Measurements from ENCODE around the gene USP5. TPM values are rescaled to one million over a fixed set of nuclear protein-coding genes. Genes with fewer than 3 reads are reported as not detected.
"Not testable (repeated sequence)": the region's sequence is repeated elsewhere in the genome, so short reads cannot be mapped to it uniquely, and the experiment has no call there.

USP5 gene
- polyA plus RNA-seq, 3 donors: 28.0 to 32.4 (median 29.9) TPM

GRCh38 chr12:6887460-6887859, 35.5 kb downstream of the USP5 start:
- Histone ChIP-seq H3K4me3 (replicated peaks in 1 of 3; ENCODE audit: low read depth in 2 of 3, low read length in 3 of 3) (no peak overlapping the region), H3K27me3 (ENCODE audit: control insufficient read depth in 2 of 2, insufficient read depth in 2 of 2, low read length in 2 of 2) (no peaks in the 10 kb centered on the region), H3K9ac (ENCODE audit: insufficient read depth, low read length, poor library complexity, severe bottlenecking) (no peak overlapping the region), H3K79me2 (ENCODE audit: insufficient read depth, low read length) (peaks cover 4% of the 10 kb centered on the region), H3K27ac (ENCODE audit: low read depth in 1 of 2, low read length in 2 of 2) (peak overlapping the region; percentile 34 to 44), H4K20me1 (ENCODE audit: insufficient read depth, low read length) (no peaks in the 10 kb centered on the region), H2AFZ (ENCODE audit: insufficient read depth, low read depth, low read length, poor library complexity, severe bottlenecking) (no peak overlapping the region), H3K4me2 (replicated peaks; ENCODE audit: extremely low read depth, low read length, poor library complexity, severe bottlenecking) (no peak overlapping the region), H3K9me3 (replicated peaks in 1 of 2; ENCODE audit: control insufficient read depth in 1 of 2, insufficient read depth in 1 of 2, low read length in 2 of 2) (no peaks in the 10 kb centered on the region), H3K36me3 (replicated peaks in 1 of 2; ENCODE audit: control insufficient read depth in 1 of 2, insufficient read depth in 2 of 2, low read length in 2 of 2) (peaks cover 13 to 30% of the 10 kb centered on the region in 2 donors), H3K4me1 (ENCODE audit: control insufficient read depth in 1 of 2, insufficient read depth in 2 of 2, low read length in 2 of 2) (peaks cover 40 to 48% of the 10 kb centered on the region in 2 donors)
- Mint-ChIP-seq H3K9me3 (no peaks in the 10 kb centered on the region), H3K4me1 (peaks cover 45% of the 10 kb centered on the region), H3K27me3 (ENCODE audit: low read depth in 3 of 3) (peaks cover 0 to 1% (median 1%) of the 10 kb centered on the region in 3 donors), H3K27ac (peak overlapping the region; percentile 74 to 91 (median 85)), H3K36me3 (peaks cover 21 to 27% of the 10 kb centered on the region in 2 donors), H3K4me3 (no peak overlapping the region)
- 60% methylated on average over 1 of the region's 8 CpGs for WGBS (ENCODE audit: insufficient coverage)
- peak; percentile 44 to 65 (median 65) for DNase-seq
- intact Hi-C loops (cut with micrococcal nuclease): no loop called here
- TF ChIP-seq CTCF (IDR thresholded peaks at IDR 0.05): no peak

- peaks cover 0 to 1% (median 1%) of the 10 kb centered on the region in 3 donors for H3K27me3 Mint-ChIP-seq (ENCODE audit: low read depth in 3 of 3)
- Histone ChIP-seq H3K4me3 (replicated peaks in 1 of 3; ENCODE audit: low read depth in 2 of 3, low read length in 3 of 3) (no peak overlapping the region), H3K4me1 (ENCODE audit: control insufficient read depth in 1 of 2, insufficient read depth in 2 of 2, low read length in 2 of 2) (peaks cover 40 to 48% of the 10 kb centered on the region in 2 donors), H3K27me3 (ENCODE audit: control insufficient read depth in 2 of 2, insufficient read depth in 2 of 2, low read length in 2 of 2) (no peaks in the 10 kb centered on the region), H3K36me3 (replicated peaks in 1 of 2; ENCODE audit: control insufficient read depth in 1 of 2, insufficient read depth in 2 of 2, low read length in 2 of 2) (peaks cover 13 to 22% of the 10 kb centered on the region in 2 donors), H3K27ac (ENCODE audit: low read depth in 1 of 2, low read length in 2 of 2) (no peak overlapping the region), H3K79me2 (ENCODE audit: insufficient read depth, low read length) (peaks cover 4% of the 10 kb centered on the region), H4K20me1 (ENCODE audit: insufficient read depth, low read length) (no peaks in the 10 kb centered on the region), H3K4me2 (replicated peaks; ENCODE audit: extremely low read depth, low read length, poor library complexity, severe bottlenecking) (no peak overlapping the region), H2AFZ (ENCODE audit: insufficient read depth, low read depth, low read length, poor library complexity, severe bottlenecking) (no peak overlapping the region), H3K9ac (ENCODE audit: insufficient read depth, low read length, poor library complexity, severe bottlenecking) (no peak overlapping the region), H3K9me3 (replicated peaks in 1 of 2; ENCODE audit: control insufficient read depth in 1 of 2, insufficient read depth in 1 of 2, low read length in 2 of 2) (no peaks in the 10 kb centered on the region)
- H3K4me1 Mint-ChIP-seq: peaks cover 45% of the 10 kb centered on the region
- no peak for DNase-seq
- intact Hi-C loops (cut with micrococcal nuclease): no loop called here
- no peak overlapping the region for H3K4me3 Mint-ChIP-seq
- H3K9me3 Mint-ChIP-seq: no peaks in the 10 kb centered on the region
- TF ChIP-seq CTCF (IDR thresholded peaks at IDR 0.05): no peak
- 100% methylated on average over 1 of the region's 2 CpGs for WGBS (ENCODE audit: insufficient coverage)
- H3K27ac Mint-ChIP-seq: peak overlapping the region in 1 of 7 donors; percentile 28
- peaks cover 18% of the 10 kb centered on the region in 2 donors for H3K36me3 Mint-ChIP-seq
Observed at GRCh38 chr12:6888360-6888759, 36.4 kb downstream of the USP5 start.

GRCh38 chr12:6888794-6889193, 36.8 kb downstream of the USP5 start:
- Mint-ChIP-seq H3K4me1 (peaks cover 46% of the 10 kb centered on the region), H3K36me3 (peaks cover 14 to 15% of the 10 kb centered on the region in 2 donors)
- H3K27me3 ChIP-seq (ENCODE audit: control insufficient read depth in 2 of 2, insufficient read depth in 2 of 2, low read length in 2 of 2); H3K79me2 ChIP-seq (ENCODE audit: insufficient read depth, low read length); H3K9me3 ChIP-seq (replicated peaks in 1 of 2; ENCODE audit: control insufficient read depth in 1 of 2, insufficient read depth in 1 of 2, low read length in 2 of 2); H2AFZ ChIP-seq (ENCODE audit: insufficient read depth, low read depth, low read length, poor library complexity, severe bottlenecking); H3K9me3 Mint-ChIP-seq; DNase-seq; H3K4me2 ChIP-seq (replicated peaks; ENCODE audit: extremely low read depth, low read length, poor library complexity, severe bottlenecking); H3K27me3 Mint-ChIP-seq (ENCODE audit: low read depth in 3 of 3); H3K4me3 ChIP-seq (replicated peaks in 1 of 3; ENCODE audit: low read depth in 2 of 3, low read length in 3 of 3); H3K27ac ChIP-seq (ENCODE audit: low read depth in 1 of 2, low read length in 2 of 2); H4K20me1 ChIP-seq (ENCODE audit: insufficient read depth, low read length); H3K27ac Mint-ChIP-seq; intact Hi-C loops (cut with micrococcal nuclease); H3K4me3 Mint-ChIP-seq; H3K9ac ChIP-seq (ENCODE audit: insufficient read depth, low read length, poor library complexity, severe bottlenecking): not testable (repeated sequence)
- no CpG with 5 or more reads among the region's 7 CpGs for WGBS (ENCODE audit: insufficient coverage)
- Histone ChIP-seq H3K36me3 (replicated peaks in 1 of 2; ENCODE audit: control insufficient read depth in 1 of 2, insufficient read depth in 2 of 2, low read length in 2 of 2) (peaks cover 10 to 17% of the 10 kb centered on the region in 2 donors), H3K4me1 (ENCODE audit: control insufficient read depth in 1 of 2, insufficient read depth in 2 of 2, low read length in 2 of 2) (peaks cover 41 to 51% of the 10 kb centered on the region in 2 donors)

All from CD14-positive monocyte (primary cell).